ENCODE results near the gene FAM53C.

The FAM53C gene

DNA sequence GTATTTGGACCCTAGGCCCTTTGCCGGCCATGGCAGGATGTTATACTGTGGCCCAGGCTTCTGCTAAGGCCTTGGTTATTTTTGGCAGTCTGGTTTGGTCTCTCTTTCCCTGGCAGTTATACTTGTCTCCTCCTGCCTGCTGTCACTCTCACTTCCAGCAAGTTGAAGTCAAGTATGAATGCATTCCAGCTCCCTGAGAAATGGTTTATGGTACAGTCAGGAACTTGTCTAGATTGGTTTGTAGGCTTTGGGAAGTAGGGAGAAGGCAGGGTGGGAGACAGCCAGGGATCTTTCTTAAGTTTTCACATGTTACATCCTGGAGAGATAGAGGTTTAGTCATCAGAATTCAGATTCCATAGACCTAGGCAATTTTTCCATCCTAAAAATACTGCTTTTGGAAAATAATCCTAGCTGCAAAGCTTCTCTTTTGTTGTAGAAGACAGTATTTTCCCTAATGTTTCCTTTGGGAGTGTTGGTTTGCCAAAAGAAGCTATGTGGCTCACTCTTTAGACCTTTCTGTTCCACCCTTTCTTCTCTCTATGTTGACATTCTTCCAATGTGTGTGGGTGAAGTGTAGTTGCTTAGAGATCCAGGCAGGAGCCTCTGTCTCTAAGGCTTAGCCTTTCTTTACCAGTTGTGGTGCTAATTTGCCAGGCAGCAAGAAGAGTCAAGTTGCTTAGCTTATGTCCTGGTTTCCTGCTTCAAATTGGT, 11.9 kb downstream of the FAM53C start:
- TF ChIP-seq ZFHX2 (tag by site-specific recombination; conservative IDR thresholded peaks at IDR 0.05) (0 out of 2 replicates have a peak, but pooled peaks have one; percentile 12), ZNF112 (tag by site-specific recombination; IDR thresholded peaks at IDR 0.05) (no peak), ZNF416 (tag by site-specific recombination; IDR thresholded peaks at IDR 0.05) (no peak)
- Histone ChIP-seq H3K9me3 (ENCODE audit: control insufficient read depth, insufficient read depth, low read depth, low read length) (no peaks in the 10 kb centered on the region), H3K36me3 (ENCODE audit: control insufficient read depth in 2 of 2, insufficient read depth in 1 of 2, low read length in 2 of 2) (peaks cover 16 to 53% of the 10 kb centered on the region in 2 experiments; a peak in 2 of 3 replicates), H3K27ac (ENCODE audit: extremely low read depth, low read depth, low read length) (no peak overlapping the region), H3K4me1 (ENCODE audit: control insufficient read depth, insufficient read depth, low read length) (peaks cover 10% of the 10 kb centered on the region), H3K4me3 (ENCODE audit: low read depth, low read length) (no peak overlapping the region)
- POLR2A ChIA-PET, result interaction anchor here (0.5 to 1.6 kb wide), 4 partner anchors 10 to 1310 kb away, joined by 4 to 10 read pairs (median 8); partner anchors contain the start of genes CDC25C and FAM53C
- CTCF ChIA-PET, result interaction anchor here (6.1 to 7.0 kb wide), 2 partner anchors 15 to 126 kb away, joined by 38 to 273 read pairs; partner anchors contain the start of genes CDC25C and FAM53C

DNA sequence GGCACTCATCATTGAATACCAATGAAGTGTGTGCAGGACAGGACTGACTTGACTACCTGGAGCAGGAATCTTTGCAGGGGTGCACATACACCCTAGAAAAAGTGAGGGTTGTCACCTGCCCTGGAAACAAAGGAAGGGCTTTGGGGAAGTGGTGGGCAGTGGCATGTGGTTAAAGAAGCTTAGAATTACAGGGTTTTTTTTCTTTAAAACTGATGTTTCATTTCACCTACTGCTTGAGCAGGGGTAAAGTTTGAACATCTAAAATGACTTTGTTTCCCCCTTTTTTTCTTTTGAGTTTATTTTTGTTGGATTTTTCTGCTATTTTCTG, 12.5 kb downstream of the FAM53C start:
- Histone ChIP-seq H3K27ac (ENCODE audit: extremely low read depth, low read depth, low read length) (no peak overlapping the region), H3K9me3 (ENCODE audit: control insufficient read depth, insufficient read depth, low read depth, low read length) (no peaks in the 10 kb centered on the region), H3K4me1 (ENCODE audit: control insufficient read depth, insufficient read depth, low read length) (peaks cover 16% of the 10 kb centered on the region), H3K36me3 (ENCODE audit: control insufficient read depth in 2 of 2, insufficient read depth in 1 of 2, low read length in 2 of 2) (peaks cover 12 to 48% of the 10 kb centered on the region in 2 experiments; a peak in 2 of 3 replicates), H3K4me3 (ENCODE audit: low read depth, low read length) (no peak overlapping the region)
- TF ChIP-seq ZNF48 (tag by site-specific recombination; IDR thresholded peaks at IDR 0.05) (no peak), ZNF76 (tag by site-specific recombination; IDR thresholded peaks at IDR 0.05; ENCODE audit: borderline replicate concordance, low read depth) (no peak), ZNF184 (tag by site-specific recombination; IDR thresholded peaks at IDR 0.05) (no peak), ZNF623 (tag by site-specific recombination; IDR thresholded peaks at IDR 0.05) (no peak), WT1 (tag by site-specific recombination; IDR thresholded peaks at IDR 0.05) (no peak), ZNF155 (tag by site-specific recombination; IDR thresholded peaks at IDR 0.05) (no peak)
- POLR2A ChIA-PET, result interaction anchor here (1.0 to 3.8 kb wide), 2 partner anchors 13 to 19 kb away, joined by 7 to 51 read pairs; partner anchors contain the start of genes CDC25C and FAM53C
- CTCF ChIA-PET, result interaction anchor here (6.1 to 7.0 kb wide), 2 partner anchors 15 to 127 kb away, joined by 38 to 273 read pairs; partner anchors contain the start of genes CDC25C and FAM53C

DNA sequence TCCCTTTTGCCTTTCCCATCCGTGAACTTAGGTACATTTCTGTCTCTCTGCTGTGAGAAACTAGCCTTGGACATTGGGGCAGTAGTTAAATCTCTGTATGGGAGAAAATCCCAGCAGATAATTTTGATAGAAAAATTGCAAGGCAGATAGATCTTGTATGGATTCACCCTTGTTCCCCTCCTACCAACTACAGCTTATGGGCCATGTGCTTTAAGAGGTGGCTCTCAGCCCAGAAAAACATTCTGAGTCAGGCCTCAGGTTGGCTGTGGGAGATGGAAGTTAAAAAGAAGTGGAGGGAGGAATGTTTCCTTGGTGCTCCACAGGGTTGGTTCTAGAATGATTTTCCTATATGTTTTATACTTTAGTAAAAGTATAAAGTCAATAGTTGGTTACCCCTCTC, 13.0 kb downstream of the FAM53C start:
- ChIA-PET CTCF (interaction anchor here (0.6 to 7.0 kb wide), 9 partner anchors 16 to 416 kb away, joined by 3 to 273 read pairs (median 6); partner anchors contain the start of genes CDC25C and FAM53C), POLR2A (interaction anchor here (3.8 to 4.6 kb wide), 2 partner anchors 13 to 20 kb away, joined by 51 to 114 read pairs; partner anchors contain the start of genes CDC25C and FAM53C)
- Histone ChIP-seq H3K27ac (ENCODE audit: extremely low read depth, low read depth, low read length) (no peak overlapping the region), H3K9me3 (ENCODE audit: control insufficient read depth, insufficient read depth, low read depth, low read length) (no peaks in the 10 kb centered on the region), H3K4me1 (ENCODE audit: control insufficient read depth, insufficient read depth, low read length) (peaks cover 18% of the 10 kb centered on the region), H3K4me3 (ENCODE audit: low read depth, low read length) (no peak overlapping the region), H3K36me3 (ENCODE audit: control insufficient read depth in 2 of 2, insufficient read depth in 1 of 2, low read length in 2 of 2) (peaks cover 9 to 43% of the 10 kb centered on the region in 2 experiments; a peak in 2 of 3 replicates)
- TF ChIP-seq ZNF10 (tag by site-specific recombination; IDR thresholded peaks at IDR 0.05) (no peak), ZNF16 (tag by site-specific recombination; IDR thresholded peaks at IDR 0.05; ENCODE audit: low read depth) (no peak), ZNF155 (tag by site-specific recombination; IDR thresholded peaks at IDR 0.05) (no peak), ZNF48 (tag by site-specific recombination; IDR thresholded peaks at IDR 0.05) (no peak)
- TF ChIP-seq, protein P1, sequence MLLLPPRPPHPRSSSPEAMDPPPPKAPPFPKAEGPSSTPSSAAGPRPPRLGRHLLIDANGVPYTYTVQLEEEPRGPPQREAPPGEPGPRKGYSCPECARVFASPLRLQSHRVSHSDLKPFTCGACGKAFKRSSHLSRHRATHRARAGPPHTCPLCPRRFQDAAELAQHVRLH (tag by site-specific recombination; IDR thresholded peaks at IDR 0.05), result no peak

DNA sequence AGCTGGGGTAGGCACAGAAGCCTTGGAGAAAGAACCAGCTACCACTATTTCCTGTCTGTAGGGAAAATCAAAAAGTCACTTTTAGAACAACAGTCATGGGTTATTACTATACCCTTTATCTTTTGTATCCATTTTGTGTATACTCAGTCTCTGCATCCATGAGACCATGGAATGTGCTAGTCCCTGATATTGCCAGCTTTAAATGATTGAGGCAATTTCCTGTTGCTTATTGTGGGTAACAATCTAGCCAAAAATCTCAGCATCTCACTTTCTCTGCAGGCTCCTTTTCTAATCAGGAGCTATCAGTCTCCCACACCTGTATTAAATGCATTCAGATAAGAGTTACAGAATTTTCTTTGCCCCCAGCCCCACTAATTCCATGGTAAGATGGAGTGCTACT, 13.5 kb downstream of the FAM53C start:
- H3K4me3 ChIP-seq (ENCODE audit: low read depth, low read length), result no peak overlapping the region
- ChIA-PET CTCF (interaction anchor here (0.6 to 7.0 kb wide), 30 partner anchors 10 to 417 kb away, joined by 3 to 273 read pairs (median 6); partner anchors contain the start of genes CDC23, CDC25C and FAM53C), POLR2A (interaction anchor here (1.4 to 4.6 kb wide), 7 partner anchors 9 to 192 kb away, joined by 6 to 114 read pairs (median 18); partner anchors contain the start of genes CDC23, CDC25C, ETF1 and FAM53C)
- H3K36me3 ChIP-seq (ENCODE audit: control insufficient read depth in 2 of 2, insufficient read depth in 1 of 2, low read length in 2 of 2), result peaks cover 4 to 38% of the 10 kb centered on the region in 2 experiments; a peak in 2 of 3 replicates
- H3K4me1 ChIP-seq (ENCODE audit: control insufficient read depth, insufficient read depth, low read length), result peaks cover 18% of the 10 kb centered on the region
- H3K9me3 ChIP-seq (ENCODE audit: control insufficient read depth, insufficient read depth, low read depth, low read length), result no peaks in the 10 kb centered on the region
- no peak overlapping the region for H3K27ac ChIP-seq (ENCODE audit: extremely low read depth, low read depth, low read length)
- TF ChIP-seq, protein P2, sequence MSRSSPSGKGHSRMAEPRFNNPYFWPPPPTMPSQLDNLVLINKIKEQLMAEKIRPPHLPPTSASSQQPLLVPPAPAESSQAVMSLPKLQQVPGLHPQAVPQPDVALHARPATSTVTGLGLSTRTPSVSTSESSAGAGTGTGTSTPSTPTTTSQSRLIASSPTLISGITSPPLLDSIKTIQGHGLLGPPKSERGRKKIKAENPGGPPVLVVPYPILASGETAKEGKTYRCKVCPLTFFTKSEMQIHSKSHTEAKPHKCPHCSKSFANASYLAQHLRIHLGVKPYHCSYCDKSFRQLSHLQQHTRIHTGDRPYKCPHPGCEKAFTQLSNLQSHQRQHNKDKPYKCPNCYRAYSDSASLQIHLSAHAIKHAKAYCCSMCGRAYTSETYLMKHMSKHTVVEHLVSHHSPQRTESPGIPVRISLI (tag by site-specific recombination; IDR thresholded peaks at IDR 0.05), result no peak
- TF ChIP-seq, protein P3, sequence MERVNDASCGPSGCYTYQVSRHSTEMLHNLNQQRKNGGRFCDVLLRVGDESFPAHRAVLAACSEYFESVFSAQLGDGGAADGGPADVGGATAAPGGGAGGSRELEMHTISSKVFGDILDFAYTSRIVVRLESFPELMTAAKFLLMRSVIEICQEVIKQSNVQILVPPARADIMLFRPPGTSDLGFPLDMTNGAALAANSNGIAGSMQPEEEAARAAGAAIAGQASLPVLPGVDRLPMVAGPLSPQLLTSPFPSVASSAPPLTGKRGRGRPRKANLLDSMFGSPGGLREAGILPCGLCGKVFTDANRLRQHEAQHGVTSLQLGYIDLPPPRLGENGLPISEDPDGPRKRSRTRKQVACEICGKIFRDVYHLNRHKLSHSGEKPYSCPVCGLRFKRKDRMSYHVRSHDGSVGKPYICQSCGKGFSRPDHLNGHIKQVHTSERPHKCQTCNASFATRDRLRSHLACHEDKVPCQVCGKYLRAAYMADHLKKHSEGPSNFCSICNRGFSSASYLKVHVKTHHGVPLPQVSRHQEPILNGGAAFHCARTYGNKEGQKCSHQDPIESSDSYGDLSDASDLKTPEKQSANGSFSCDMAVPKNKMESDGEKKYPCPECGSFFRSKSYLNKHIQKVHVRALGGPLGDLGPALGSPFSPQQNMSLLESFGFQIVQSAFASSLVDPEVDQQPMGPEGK (tag by site-specific recombination; IDR thresholded peaks at IDR 0.05), result no peak
- TF ChIP-seq ZNF223 (tag by site-specific recombination; IDR thresholded peaks at IDR 0.05) (no peak), ZNF133 (tag by site-specific recombination; IDR thresholded peaks at IDR 0.05) (no peak), KLF7 (tag by site-specific recombination; IDR thresholded peaks at IDR 0.05; ENCODE audit: borderline replicate concordance) (no peak), SETDB1 (IDR thresholded peaks at IDR 0.05; ENCODE audit: insufficient read length, low read length) (no peak), YY1 (tag by site-specific recombination; IDR thresholded peaks at IDR 0.05) (no peak)
- TF ChIP-seq, protein P4, sequence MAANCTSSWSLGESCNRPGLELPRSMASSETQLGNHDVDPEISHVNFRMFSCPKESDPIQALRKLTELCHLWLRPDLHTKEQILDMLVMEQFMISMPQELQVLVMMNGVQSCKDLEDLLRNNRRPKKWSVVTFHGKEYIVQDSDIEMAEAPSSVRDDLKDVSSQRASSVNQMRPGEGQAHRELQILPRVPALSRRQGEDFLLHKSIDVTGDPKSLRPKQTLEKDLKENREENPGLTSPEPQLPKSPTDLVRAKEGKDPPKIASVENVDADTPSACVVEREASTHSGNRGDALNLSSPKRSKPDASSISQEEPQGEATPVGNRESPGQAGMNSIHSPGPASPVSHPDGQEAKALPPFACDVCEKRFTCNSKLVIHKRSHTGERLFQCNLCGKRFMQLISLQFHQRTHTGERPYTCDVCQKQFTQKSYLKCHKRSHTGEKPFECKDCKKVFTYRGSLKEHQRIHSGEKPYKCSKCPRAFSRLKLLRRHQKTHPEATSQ (tag by site-specific recombination; IDR thresholded peaks at IDR 0.05), result no peak
